GM23338 (cell line): ENCODE measurements around the gene CHAT.

Source experiments
- CREB1 ChIP-seq: fragments of 250-450 bp; sonication (Bioruptor Pico); IDR thresholded peaks from 2 replicates; pipeline ENCODE4 v1.5.0; 2020; ENCODE audit warnings: low read depth, mild to moderate bottlenecking, moderate library complexity
- EZH2 ChIP-seq: fragments of 200-600 bp; sonication (generic); IDR thresholded peaks from one replicate; pipeline ENCODE4 v1.8.0; 2017; ENCODE audit warnings: antibody characterized with exemption, mild to moderate bottlenecking, low read depth; ENCODE audit not compliant: unreplicated experiment
- EZH2phosphoT487 ChIP-seq: fragments of 200-600 bp; sonication (generic); IDR thresholded peaks from one replicate; pipeline ENCODE4 v1.8.1; 2018; ENCODE audit warnings: antibody characterized with exemption; ENCODE audit not compliant: unreplicated experiment
- JUNB ChIP-seq: IDR thresholded peaks from one replicate; pipeline ENCODE4 v1.6.1; 2016; ENCODE audit warnings: antibody characterized with exemption; ENCODE audit not compliant: unreplicated experiment
- NANOG ChIP-seq: IDR thresholded peaks from 2 replicates; pipeline ENCODE4 v1.6.1; 2016; ENCODE audit warnings: antibody characterized with exemption, borderline replicate concordance
- POLR2AphosphoS5 ChIP-seq: IDR thresholded peaks from 2 replicates; pipeline ENCODE4 v1.6.1; 2016; ENCODE audit warnings: antibody characterized with exemption, low read depth
- REST ChIP-seq: IDR thresholded peaks from one replicate; pipeline ENCODE4 v1.6.1; 2018; ENCODE audit warnings: antibody characterized with exemption; ENCODE audit not compliant: unreplicated experiment
- STAT1 ChIP-seq: IDR thresholded peaks from one replicate; pipeline ENCODE4 v1.6.1; 2016; ENCODE audit warnings: antibody characterized with exemption; ENCODE audit not compliant: unreplicated experiment
- ZNF331 ChIP-seq: fragments of 250-450 bp; sonication (Bioruptor Pico); IDR thresholded peaks from 2 replicates; pipeline ENCODE4 v1.5.0; 2020; ENCODE audit warnings: low read depth, mild to moderate bottlenecking, moderate library complexity
- TF ChIP-seq, protein P1 (sequence below), 2 experiments: fragments of 200-600 bp in 1 of 2; sonication (generic) in 1 of 2; conservative IDR thresholded peaks; 2 replicates each; pipeline versions ENCODE4 v1.5.1 to v1.6.1; 2016 to 2017; ENCODE audit warnings: antibody characterized with exemption in 2 of 2, low read depth in 2 of 2, mild to moderate bottlenecking in 2 of 2, moderate library complexity in 1 of 2
- TF ChIP-seq, protein P2 (sequence below): IDR thresholded peaks from 2 replicates; pipeline ENCODE4 v1.6.1; 2016; ENCODE audit warnings: antibody characterized with exemption

DNA sequence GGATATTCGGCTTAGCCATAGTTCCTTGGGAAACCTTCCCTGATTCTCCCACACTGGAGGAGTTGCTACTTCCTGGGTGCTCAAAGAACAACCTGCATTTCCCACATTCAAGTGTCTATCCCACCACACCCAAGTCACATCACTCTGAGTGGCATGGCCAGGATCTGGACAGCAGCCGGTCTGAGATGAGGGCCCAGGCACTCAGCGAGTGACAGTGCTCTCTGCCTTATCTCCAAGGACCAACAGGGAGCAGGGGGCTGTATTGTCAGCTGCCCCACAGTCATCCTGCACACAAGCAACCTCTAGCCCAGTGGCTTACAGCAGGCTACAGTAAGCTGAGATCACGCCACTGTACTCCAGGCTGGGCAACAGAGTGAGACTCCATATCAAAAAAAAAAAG is 19.8 kb upstream of the CHAT start:
- TF ChIP-seq, protein P1, sequence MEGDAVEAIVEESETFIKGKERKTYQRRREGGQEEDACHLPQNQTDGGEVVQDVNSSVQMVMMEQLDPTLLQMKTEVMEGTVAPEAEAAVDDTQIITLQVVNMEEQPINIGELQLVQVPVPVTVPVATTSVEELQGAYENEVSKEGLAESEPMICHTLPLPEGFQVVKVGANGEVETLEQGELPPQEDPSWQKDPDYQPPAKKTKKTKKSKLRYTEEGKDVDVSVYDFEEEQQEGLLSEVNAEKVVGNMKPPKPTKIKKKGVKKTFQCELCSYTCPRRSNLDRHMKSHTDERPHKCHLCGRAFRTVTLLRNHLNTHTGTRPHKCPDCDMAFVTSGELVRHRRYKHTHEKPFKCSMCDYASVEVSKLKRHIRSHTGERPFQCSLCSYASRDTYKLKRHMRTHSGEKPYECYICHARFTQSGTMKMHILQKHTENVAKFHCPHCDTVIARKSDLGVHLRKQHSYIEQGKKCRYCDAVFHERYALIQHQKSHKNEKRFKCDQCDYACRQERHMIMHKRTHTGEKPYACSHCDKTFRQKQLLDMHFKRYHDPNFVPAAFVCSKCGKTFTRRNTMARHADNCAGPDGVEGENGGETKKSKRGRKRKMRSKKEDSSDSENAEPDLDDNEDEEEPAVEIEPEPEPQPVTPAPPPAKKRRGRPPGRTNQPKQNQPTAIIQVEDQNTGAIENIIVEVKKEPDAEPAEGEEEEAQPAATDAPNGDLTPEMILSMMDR (conservative IDR thresholded peaks at IDR 0.05; ENCODE audit: low read depth in 2 of 2) = no peak
- TF ChIP-seq EZH2phosphoT487 = no peak
- no peak for TF ChIP-seq EZH2
- TF ChIP-seq POLR2AphosphoS5 = no peak
- no peak for TF ChIP-seq REST
- no peak for TF ChIP-seq ZNF331 (CRISPR knock-in tag)
- TF ChIP-seq JUNB = no peak
- TF ChIP-seq, protein P2, sequence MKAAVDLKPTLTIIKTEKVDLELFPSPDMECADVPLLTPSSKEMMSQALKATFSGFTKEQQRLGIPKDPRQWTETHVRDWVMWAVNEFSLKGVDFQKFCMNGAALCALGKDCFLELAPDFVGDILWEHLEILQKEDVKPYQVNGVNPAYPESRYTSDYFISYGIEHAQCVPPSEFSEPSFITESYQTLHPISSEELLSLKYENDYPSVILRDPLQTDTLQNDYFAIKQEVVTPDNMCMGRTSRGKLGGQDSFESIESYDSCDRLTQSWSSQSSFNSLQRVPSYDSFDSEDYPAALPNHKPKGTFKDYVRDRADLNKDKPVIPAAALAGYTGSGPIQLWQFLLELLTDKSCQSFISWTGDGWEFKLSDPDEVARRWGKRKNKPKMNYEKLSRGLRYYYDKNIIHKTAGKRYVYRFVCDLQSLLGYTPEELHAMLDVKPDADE = no peak
- TF ChIP-seq STAT1 = no peak
- no peak for TF ChIP-seq CREB1 (CRISPR knock-in tag)
- TF ChIP-seq NANOG = no peak
